Upper lobe of left lung (tissue), 6 donors: Measurements from ENCODE around the gene CBX5. TPM values are rescaled to one million over a fixed set of nuclear protein-coding genes. Genes with fewer than 3 reads are reported as not detected.

Experiments
- ATAC-seq, 2 donors: fragments of 200-7000 bp; cut with Tn5 transposase; one replicate each; pipeline ENCODE4 v1.9.1; 2022; ENCODE audit warnings: mild to moderate bottlenecking in 2 of 2, moderate library complexity in 2 of 2; ENCODE audit not compliant: low FRiP score in 2 of 2
- DNase-seq, 2 donors: peaks; one replicate each; pipeline ENCODE4 v3.0.0-alpha.2; 2019 to 2020
- H3K27ac ChIP-seq, 4 donors: fragments of 200-600 bp; sonication (generic); one replicate each; pipeline ENCODE4 v1.5.1; 2016 to 2019
- H3K27me3 ChIP-seq, 4 donors: fragments of 200-600 bp; sonication (generic); one replicate each; pipeline ENCODE4 v1.5.1; 2017 to 2019
- H3K36me3 ChIP-seq, 4 donors: fragments of 200-600 bp; sonication (generic); one replicate each; pipeline ENCODE4 v1.5.1; 2016 to 2019
- H3K4me1 ChIP-seq, 4 donors: fragments of 200-600 bp; sonication (generic); one replicate each; pipeline ENCODE4 v1.5.1; 2018 to 2019
- H3K4me3 ChIP-seq, 4 donors: fragments of 200-600 bp; sonication (generic); one replicate each; pipeline ENCODE4 v1.5.1; 2017 to 2019; ENCODE audit warnings: mild to moderate bottlenecking in 2 of 4, moderate library complexity in 1 of 4
- H3K9me3 ChIP-seq, 4 donors: fragments of 200-600 bp; sonication (generic); one replicate each; pipeline ENCODE4 v1.5.1; 2018 to 2019
- CTCF ChIP-seq, 6 experiments: fragments of 450-650 bp in 4 of 6; fragments of 200-600 bp in 2 of 6; sonication (generic) in 2 of 6; IDR thresholded peaks; one replicate each; pipeline ENCODE4 v1.5.1; 2016 to 2019; ENCODE audit warnings: antibody characterized with exemption in 6 of 6
- EP300 ChIP-seq, 4 donors: sonication (generic); formaldehyde crosslinking; IDR thresholded peaks; one replicate each; pipeline ENCODE4 v1.5.1; 2017; ENCODE audit warnings: antibody characterized with exemption in 4 of 4, control low read depth in 2 of 4
- POLR2A ChIP-seq, 4 donors: fragments of 450-650 bp; IDR thresholded peaks; one replicate each; pipeline ENCODE4 v1.5.1; 2016 to 2017; ENCODE audit warnings: antibody characterized with exemption in 4 of 4, mild to moderate bottlenecking in 2 of 4
- POLR2AphosphoS5 ChIP-seq, 2 donors: sonication (generic); formaldehyde crosslinking; IDR thresholded peaks; one replicate each; pipeline ENCODE4 v1.5.1; 2017; ENCODE audit warnings: antibody characterized with exemption in 2 of 2
- WGBS, 2 donors: methylation state at CpG; one replicate each; pipeline ENCODE4 v1.1.5; 2017 to 2018; 5-methylcytosine and 5-hydroxymethylcytosine counted together
- total RNA-seq, 6 donors: library from RNA; depleted of rRNA in 4 of 6; stranded (reverse); fragments of >200 nt in 4 of 6; gene quantifications; one replicate each; pipeline versions ENCODE4 v1.1.0 to v1.2.1, GENCODE V29; 2016 to 2021
- donor health status: DM: no; HTN: no; CAD: no; lungs with moderate emphysema.
- donor health status: DM: no; HTN: yes; CAD: no; lungs with severe emphysema.

Gene CBX5
- total RNA-seq, 6 donors from 2014 or later = 15.5 to 48.2 (median 36.1) TPM

GRCh38 chr12:54303640-54304039 lies 23.7 kb upstream of the CBX5 start:
- H3K36me3 ChIP-seq = no peaks in the 10 kb centered on the region
- H3K4me1 ChIP-seq = peaks cover 42 to 60% (median 48%) of the 10 kb centered on the region in 4 donors
- H3K27ac ChIP-seq = peak overlapping the region; percentile 67 to 84 (median 74)
- H3K4me3 ChIP-seq = no peak overlapping the region
- no peaks in the 10 kb centered on the region for H3K9me3 ChIP-seq
- DNase-seq (no peak), ATAC-seq (no peak)
- H3K27me3 ChIP-seq = no peaks in the 10 kb centered on the region
- no peak for TF ChIP-seq CTCF (IDR thresholded peaks at IDR 0.05)

GRCh38 chr12:54301428-54302048 lies 21.6 kb upstream of the CBX5 start:
- H3K4me3 ChIP-seq = peak overlapping the region in 3 of 4 donors; percentile 32 to 46 (median 44)
- TF ChIP-seq POLR2A (IDR thresholded peaks at IDR 0.05) = no peak
- TF ChIP-seq POLR2AphosphoS5 (IDR thresholded peaks at IDR 0.05) = no peak
- H3K4me1 ChIP-seq = peaks cover 30 to 50% (median 32%) of the 10 kb centered on the region in 4 donors
- no peaks in the 10 kb centered on the region for H3K27me3 ChIP-seq
- no peaks in the 10 kb centered on the region for H3K36me3 ChIP-seq
- WGBS, 2 donors = 79 to 100% methylated on average over 1 of the region's 1 CpG
- DNase-seq (no peak), ATAC-seq (no peak)
- H3K27ac ChIP-seq = peak overlapping the region; percentile 37 to 86 (median 77)
- H3K9me3 ChIP-seq = no peaks in the 10 kb centered on the region

- ATAC-seq (peak; percentile 74 to 78), DNase-seq (peak; percentile 84 to 92)
- H3K27me3 ChIP-seq = no peaks in the 10 kb centered on the region
- peaks cover 24 to 45% (median 30%) of the 10 kb centered on the region in 4 donors for H3K4me1 ChIP-seq
- H3K27ac ChIP-seq = peak within 1 kb of the TSS; percentile 37 to 86 (median 77)
- peak within 1 kb of the TSS in 3 of 4 donors; percentile 32 to 46 (median 44) for H3K4me3 ChIP-seq
- H3K36me3 ChIP-seq = no peaks in the 10 kb centered on the region
- TF ChIP-seq EP300 (IDR thresholded peaks at IDR 0.05) (no peak), POLR2AphosphoS5 (IDR thresholded peaks at IDR 0.05) (peak; percentile 22 to 42), POLR2A (IDR thresholded peaks at IDR 0.05) (peak in 1 of 4 donors; percentile 58), CTCF (IDR thresholded peaks at IDR 0.05) (peak in 2 of 6 experiments; percentile 14 to 27)
- no peaks in the 10 kb centered on the region for H3K9me3 ChIP-seq
- 5 to 6% methylated on average over 13 to 22 of the region's 26 CpGs for WGBS, 2 donors
These were observed 21.0 kb upstream of the CBX5 start, which contains the start of gene NFE2 for GRCh38 chr12:54300732-54301427. NFE2 (minus strand) TSS chr12:54301015; CDS start chr12:54295248, 5,767 bp downstream.

- 15 to 33% methylated on average over 2 to 3 of the region's 3 CpGs for WGBS, 2 donors
- Histone ChIP-seq H3K27ac (peak overlapping the region; percentile 37 to 86 (median 77)), H3K4me1 (peaks cover 24 to 40% (median 30%) of the 10 kb centered on the region in 4 donors), H3K27me3 (no peaks in the 10 kb centered on the region), H3K9me3 (no peaks in the 10 kb centered on the region), H3K4me3 (peak overlapping the region in 3 of 4 donors; percentile 32 to 46 (median 44)), H3K36me3 (no peaks in the 10 kb centered on the region)
- ATAC-seq = peak in 1 of 2 donors; percentile 14
- no peak for DNase-seq
- no peak for TF ChIP-seq POLR2AphosphoS5 (IDR thresholded peaks at IDR 0.05)
- no peak for TF ChIP-seq EP300 (IDR thresholded peaks at IDR 0.05)
- TF ChIP-seq POLR2A (IDR thresholded peaks at IDR 0.05) = no peak
- TF ChIP-seq CTCF (IDR thresholded peaks at IDR 0.05) = no peak
These were observed 20.4 kb upstream of the CBX5 start for GRCh38 chr12:54300225-54300731.

GRCh38 chr12:54299515-54300224 lies 19.7 kb upstream of the CBX5 start:
- peak overlapping the region in 3 of 4 donors; percentile 32 to 46 (median 44) for H3K4me3 ChIP-seq
- ATAC-seq (peak in 1 of 2 donors; percentile 42), DNase-seq (no peak)
- TF ChIP-seq POLR2AphosphoS5 (IDR thresholded peaks at IDR 0.05) (no peak), CTCF (IDR thresholded peaks at IDR 0.05) (no peak), POLR2A (IDR thresholded peaks at IDR 0.05) (no peak), EP300 (IDR thresholded peaks at IDR 0.05) (no peak)
- H3K4me1 ChIP-seq = peaks cover 23 to 34% (median 29%) of the 10 kb centered on the region in 4 donors
- no peaks in the 10 kb centered on the region for H3K36me3 ChIP-seq
- WGBS, 2 donors = 66 to 67% methylated on average over 8 of the region's 8 CpGs
- no peaks in the 10 kb centered on the region for H3K27me3 ChIP-seq
- H3K9me3 ChIP-seq = no peaks in the 10 kb centered on the region
- H3K27ac ChIP-seq = peak overlapping the region; percentile 37 to 86 (median 77)
